Cortex of kidney (tissue), 1 donor: ENCODE measurements around the gene NEUROD4.

Source experiments
- DNase-seq: peaks from one replicate; lab custom pipeline; 2025; lab: John Stamatoyannopoulos, UW

Gene NEUROD4

DNA sequence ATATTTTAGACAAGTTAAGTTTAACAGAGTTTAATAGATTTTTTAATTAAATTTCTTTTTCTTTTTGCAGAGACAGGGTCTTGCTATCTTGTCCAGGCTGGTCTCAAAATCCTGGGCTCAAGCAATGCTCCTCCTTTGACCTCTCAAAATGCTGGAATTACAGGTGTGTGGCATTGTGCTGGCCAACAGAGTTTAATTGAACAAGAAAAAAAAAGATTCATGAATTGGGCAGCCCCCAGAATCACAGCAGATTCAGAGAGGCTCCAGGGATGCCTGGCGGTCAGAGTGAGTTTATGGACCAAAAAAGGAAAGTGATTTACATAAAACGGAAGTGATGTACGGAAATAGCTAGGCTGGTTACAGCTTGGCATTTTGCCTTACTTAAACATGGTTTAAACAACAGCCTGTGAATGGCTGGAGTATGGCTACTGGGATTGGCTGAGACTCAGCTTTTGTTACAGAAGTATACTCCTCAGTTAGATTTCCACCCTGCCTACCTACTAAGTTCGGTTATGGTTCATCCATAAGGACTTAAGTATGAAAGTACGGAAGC is 20.7 kb upstream of the NEUROD4 start:
- DNase-seq = no peak

DNA sequence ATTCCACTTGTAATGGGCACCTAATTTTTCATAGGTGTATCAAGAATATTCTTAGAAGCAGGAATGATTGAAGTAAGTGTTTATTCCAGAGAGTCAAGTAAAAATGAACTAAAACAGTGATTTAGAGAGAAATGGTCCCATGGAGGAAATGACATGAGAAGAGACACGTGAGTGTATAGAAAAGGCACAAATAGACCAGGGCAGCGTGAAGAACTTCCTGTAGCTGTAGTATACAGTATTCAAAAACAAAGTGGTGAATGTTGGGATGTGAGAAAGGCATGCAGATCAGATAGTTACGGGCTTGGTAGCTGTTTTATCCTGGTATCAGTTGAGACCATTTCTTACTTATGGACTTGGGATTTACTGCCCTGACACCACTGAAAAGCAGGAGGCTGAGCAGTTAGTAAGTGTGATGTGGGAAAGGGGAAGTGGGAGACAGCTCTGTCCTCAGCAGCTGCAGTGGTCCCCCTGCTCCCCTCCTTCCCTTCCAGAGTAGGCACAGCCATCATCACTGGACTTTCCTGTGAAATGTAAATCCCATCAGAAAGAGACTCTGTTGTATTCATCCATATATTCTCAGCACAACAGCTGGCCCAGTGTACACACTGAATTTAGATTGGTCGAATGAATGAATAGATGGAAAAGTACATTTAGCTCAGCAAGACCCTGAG is 18.4 kb upstream of the NEUROD4 start:
- no peak for DNase-seq

GRCh38 chr12:55002355-55002754 is 17.4 kb upstream of the NEUROD4 start:
- DNase-seq = no peak

DNA sequence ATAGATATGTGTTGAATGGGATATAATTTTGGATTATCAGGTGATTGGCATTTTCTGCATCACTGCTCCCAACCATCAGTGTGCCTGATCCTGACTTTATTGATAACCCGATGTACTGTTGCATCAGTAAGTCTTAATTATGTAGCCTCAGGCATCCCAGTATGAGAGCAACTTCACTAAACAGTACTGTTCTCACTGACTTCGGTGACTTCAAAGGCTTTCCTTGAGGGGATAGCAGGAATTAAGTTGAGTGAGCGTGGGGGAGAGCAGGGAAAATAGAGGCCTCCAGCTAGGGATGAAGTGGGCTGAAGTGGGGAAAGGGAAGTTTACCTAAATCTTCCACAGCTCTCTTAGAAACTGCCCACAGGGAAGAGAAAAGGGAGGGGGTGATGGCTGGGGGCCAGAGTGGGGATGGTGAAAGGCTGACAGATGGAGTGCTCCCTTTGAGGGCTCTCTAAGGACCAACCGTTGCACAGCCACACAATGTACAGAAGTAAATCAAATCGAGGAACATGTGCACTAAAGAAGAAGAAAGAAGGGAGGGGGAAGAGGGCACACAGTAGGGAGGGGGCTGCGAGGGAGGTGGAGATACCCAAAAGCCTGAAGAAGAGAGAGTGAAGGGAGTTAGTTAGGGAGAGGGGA is 10.7 kb upstream of the NEUROD4 start:
- DNase-seq = no peak

- no peak for DNase-seq
Measured at GRCh38 chr12:55017416-55017925, 2.3 kb upstream of the NEUROD4 start.

DNA sequence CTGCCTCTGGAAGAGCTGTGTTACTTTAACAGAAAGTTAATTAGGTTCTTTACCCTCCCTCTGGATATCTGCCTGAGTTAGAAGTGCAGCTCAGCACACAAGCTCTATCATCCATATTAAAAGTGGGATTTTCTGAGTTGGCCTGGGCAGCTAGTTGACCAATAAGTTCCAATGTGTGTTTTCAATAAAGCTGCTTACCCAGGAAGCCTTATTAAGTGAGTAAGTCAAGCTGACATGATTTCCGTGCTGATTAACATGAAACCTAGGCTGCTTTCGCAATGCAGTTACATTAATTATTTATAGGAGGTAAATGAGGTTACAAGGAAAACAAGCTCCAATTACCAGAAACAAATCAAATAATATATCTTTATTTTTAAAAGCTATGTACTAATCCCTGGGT is 4.8 kb downstream of the NEUROD4 start:
- DNase-seq = no peak

- no peak for DNase-seq
Measured at GRCh38 chr12:55025508-55025907, 5.7 kb downstream of the NEUROD4 start.

DNA sequence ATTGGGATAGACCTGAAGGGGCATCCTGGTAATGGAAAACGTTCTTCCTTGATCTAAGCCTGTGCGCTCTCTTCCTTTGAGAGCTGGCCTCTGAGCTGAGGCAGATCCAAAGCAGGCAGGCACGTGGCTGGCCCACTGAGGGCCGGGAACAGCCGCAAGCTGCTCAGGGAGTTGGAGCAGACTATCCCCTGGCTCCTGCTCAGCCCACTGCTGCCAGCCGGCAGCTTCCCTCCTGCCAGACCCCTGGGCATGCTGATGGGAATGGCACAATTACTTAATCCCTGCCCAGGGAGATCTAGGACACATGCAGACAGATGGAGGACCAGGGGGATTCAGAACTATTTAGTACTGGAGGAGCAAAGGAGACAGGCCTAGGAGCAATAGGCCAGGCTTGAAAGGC is 14.4 kb downstream of the NEUROD4 start:
- no peak for DNase-seq

DNA sequence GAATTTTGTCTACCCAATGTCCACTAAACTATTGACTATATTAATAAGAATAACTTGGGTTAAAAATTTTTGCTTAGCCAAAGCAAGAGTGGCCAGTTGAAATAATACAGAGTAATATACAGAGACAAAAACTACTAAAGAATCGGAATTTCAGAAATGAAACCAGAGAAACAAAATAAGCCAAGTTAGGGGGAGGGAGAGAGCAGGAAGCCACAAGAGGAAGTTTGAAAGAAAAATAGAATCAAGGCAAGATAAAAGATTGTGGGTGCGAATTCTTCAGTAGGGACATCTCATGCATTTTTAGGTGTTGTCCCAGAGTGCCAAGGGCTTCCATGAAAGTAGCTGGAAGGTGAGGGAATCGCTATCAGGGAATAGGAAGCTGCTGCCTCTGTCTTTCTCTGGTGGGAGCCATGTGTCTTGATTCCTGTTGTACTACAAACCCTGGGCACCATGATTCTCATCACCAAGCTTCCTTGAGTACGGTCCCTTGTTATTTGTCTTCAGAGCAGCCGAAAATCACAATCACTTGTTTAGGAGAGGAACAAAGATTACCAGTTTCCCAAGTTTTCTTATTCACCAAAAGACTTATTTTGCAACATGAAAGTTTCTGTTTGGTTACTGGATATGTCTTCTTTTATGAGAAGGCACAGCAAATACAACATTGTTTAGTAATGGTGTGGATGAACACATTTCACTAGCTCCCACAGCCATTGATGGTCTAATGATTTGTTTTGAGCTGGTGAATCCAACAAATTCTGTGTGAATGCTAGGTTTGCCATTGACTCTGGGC is 16.7 kb downstream of the NEUROD4 start:
- no peak for DNase-seq

DNA sequence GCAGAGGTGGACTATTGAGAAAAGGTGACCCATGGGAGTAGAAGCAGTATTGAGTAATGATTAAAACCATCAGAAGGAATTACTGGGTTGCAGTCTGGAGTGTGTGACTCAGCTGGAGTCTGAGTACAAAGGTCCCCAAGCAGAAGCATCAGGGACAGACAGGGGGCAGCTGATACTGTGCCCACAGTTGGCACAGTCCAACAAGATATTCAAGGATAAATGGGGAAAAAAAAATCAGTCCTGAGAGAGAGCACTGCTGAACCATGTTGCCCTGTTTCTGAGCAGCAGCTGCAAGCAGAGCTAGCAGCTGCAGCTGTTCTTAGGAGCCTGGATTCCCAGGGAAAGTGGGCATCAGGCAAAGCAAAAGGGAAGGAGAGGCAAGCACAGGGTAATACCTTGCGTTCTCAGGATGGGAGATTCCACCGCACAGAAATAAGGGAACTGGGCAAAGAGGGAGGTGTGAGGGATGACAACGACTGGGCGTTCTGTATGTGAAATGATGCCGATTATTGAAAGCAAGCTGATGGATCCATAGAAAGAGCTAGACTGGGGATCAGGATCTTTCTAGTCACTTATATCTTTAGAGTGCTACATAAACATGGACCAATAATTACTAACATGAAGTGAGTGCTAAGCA is 17.7 kb downstream of the NEUROD4 start:
- no peak for DNase-seq

GRCh38 chr12:55039395-55040354 is 19.9 kb downstream of the NEUROD4 start:
- no peak for DNase-seq

DNA sequence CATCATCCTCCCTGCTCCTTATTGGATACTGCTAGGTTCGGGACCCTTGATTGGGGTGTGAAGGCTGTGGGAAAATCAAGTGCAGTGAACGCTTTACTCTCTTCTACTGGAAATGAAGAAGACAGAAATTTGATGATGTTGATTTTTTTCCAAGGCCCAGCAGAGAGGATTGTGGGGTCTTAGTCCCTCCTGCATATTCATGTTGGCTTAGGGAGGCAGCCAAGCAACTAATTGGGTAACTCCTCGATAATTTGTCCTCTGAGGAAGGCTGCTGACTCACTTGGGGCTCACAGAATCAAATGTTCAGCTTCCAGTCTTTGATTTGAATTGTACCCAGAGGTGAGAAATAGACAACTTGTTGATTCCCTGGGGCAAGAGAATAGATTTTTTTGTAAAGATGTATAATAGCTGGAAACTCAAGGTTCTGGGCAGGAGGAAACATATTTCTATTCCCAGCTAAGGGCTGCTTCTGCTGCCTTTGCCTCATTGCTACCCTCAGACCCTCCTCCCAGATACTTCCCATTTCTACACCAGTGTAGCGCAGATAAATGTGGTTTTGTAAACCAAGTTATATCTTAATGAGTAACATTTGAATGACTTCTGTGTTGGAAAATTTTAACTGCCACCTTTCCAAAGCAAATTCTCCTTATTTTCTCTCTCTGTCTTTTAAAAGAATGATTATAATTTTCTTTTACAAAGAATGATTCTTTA is 21.7 kb downstream of the NEUROD4 start:
- no peak for DNase-seq

DNA sequence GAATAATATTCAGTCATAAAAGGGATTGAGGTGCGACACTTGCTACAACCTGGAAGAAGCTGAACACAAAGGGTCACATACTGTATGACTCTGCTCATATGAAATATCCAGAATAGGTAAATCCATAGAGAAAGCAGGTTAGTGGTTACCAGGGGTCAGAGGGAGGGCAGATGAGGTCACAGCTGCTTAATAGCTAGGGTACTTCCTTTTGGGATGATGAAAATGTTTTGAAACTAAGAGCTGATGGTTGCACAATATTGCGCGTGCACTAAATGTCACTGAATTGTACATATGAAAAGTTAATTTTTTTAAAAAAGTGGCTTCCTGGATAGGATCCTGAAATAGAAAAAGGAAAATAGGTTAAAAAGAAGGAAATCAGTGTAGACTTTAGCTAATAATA is 23.8 kb downstream of the NEUROD4 start:
- no peak for DNase-seq

DNA sequence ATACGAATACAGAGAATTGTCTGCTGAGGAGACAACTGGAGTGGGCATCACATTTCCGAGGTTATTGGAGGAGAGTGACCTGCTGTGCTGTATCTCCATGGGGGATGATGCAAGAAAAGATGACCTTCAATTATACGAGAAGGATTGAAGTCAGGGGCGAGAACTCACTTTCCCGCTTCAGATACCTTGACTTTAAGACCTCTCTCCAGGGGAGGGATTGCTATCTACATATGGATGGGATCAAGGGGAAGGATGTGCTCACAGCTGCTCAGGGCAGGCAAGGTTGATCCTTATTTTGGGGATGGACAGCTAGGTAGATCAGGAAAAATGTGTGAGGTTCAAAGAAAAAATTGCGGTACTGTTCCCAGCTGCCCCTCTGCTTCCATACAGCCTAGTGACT is 24.4 kb downstream of the NEUROD4 start:
- no peak for DNase-seq

- DNase-seq = no peak
Measured at GRCh38 chr12:55049676-55050075, 29.9 kb downstream of the NEUROD4 start.

DNA sequence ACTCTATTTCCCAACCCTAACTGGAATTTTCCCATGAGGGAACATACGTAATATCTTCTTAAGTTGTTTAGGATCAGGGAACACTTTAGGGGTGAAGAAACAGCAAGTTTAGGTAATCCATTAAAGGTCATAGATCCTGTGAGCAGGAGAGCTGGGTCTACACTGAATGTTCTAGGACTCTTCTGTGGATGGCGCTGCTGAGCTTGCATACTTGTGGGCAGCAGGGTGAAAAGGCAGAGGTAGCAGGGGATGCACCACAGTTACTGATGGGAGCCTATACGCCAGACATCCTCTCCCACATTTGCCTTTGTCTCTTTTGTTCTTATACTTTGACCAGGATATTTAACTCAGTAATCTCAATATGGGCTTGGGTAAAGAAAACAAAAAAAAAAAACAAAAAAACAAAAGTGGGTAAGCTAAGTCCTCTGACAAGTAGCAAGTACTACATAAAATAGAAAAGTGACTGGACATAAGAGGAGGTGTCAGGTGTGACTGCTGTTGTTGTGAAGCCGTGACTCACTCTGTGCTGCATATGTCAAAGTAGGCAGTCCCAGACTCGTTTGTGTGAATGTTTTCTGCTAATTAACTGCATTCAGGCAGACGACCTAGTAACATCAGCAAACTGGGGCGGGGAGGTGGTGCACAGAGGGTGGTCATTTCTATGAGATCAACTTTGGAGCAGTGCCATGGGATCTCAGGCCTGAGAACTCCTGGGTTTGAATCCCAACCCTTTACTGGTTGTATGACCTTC is 31.6 kb downstream of the NEUROD4 start:
- DNase-seq = no peak

GRCh38 chr12:55057481-55057880 is 37.7 kb downstream of the NEUROD4 start:
- DNase-seq = no peak

GRCh38 chr12:55058082-55058481 is 38.3 kb downstream of the NEUROD4 start:
- no peak for DNase-seq

- DNase-seq = no peak
Measured at GRCh38 chr12:55058776-55059175, 39.0 kb downstream of the NEUROD4 start.

DNA sequence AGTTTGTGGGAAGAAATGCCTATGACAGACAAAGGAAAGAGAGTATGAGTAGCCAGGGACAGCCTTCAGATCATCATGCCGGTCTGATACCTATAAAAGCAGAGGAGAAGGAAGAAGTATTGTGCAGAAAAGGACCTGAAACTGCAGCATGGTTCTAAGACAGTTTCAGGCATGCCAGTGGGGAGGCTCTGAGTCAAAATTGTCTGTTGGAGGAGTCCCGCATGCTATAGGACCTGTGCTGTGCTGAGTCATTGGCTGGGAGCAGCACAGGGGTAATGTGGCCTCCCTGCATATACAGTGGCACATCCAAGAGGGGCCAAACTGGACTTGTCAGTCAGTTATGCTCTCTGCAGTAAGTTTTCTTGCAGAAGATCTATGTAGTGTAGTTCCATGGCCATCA is 40.7 kb downstream of the NEUROD4 start:
- no peak for DNase-seq
